DMS79 treated with DMSO at 0.1 percent for 48 hours (cell line): ENCODE results near the gene MRPL49.
A peak's percentile ranks its signal among the peaks of the same experiment; 100 is the strongest.
"Not testable (repeated sequence)": the region's sequence is repeated elsewhere in the genome, so short reads cannot be mapped to it uniquely, and the experiment has no call there.

ENCODE experiments used
- DNase-seq: peaks from one replicate; lab custom pipeline; 2025; lab: John Stamatoyannopoulos, UW

MRPL49 gene

DNA sequence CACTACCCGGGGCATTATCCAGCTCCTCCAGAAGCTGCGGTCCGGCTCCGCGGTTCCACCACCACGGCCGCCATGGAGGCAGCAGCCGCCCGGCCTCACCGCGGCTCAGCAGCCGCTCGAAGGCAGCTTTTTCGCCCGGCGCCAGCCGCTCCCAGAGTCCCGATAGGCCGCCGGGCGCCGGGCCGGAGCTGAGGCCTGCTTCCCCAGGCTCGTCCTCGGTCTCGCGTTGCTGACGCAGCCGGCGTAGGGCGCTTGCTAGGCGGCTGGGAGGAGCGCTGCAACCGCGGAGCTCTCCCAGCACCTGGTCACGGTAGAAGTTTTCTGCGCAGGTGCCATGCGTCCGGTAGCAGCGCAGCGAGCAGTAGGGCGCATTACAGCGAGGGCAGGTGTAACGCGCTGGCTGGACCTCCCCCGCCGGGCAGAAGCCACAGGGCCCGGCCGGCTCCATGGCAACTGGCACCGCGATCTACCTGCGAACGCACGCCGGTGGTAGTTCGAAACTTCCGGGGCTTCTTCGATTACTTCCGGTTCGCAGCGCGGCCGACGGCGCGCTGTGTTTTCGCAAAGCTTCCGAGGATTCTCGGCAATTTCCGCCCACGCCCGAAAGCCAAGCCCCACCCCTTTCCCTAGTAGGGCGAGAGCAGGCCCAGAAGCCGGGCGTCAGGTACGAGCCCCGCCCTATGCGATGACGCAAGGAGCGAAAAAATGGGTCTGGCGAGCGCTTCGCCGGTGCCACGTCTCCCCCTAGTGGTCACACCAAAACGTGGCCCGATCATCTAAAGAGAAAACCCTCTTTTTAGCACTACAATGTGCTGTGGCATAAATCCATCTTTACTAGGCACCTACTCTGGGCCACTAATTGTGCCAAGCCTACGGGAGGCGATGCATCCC, 4.7 kb upstream of the MRPL49 start, which contains the start of gene ZNHIT2:
Gene ZNHIT2, minus strand, starts transcription at position 496 of the 891 bp plus-strand sequence. Its CDS starts 48 bp downstream, at position 448.
- peak; percentile 96 for DNase-seq

- no peak for DNase-seq
Measured at GRCh38 chr11:65118097-65118837, 3.9 kb upstream of the MRPL49 start.

DNA sequence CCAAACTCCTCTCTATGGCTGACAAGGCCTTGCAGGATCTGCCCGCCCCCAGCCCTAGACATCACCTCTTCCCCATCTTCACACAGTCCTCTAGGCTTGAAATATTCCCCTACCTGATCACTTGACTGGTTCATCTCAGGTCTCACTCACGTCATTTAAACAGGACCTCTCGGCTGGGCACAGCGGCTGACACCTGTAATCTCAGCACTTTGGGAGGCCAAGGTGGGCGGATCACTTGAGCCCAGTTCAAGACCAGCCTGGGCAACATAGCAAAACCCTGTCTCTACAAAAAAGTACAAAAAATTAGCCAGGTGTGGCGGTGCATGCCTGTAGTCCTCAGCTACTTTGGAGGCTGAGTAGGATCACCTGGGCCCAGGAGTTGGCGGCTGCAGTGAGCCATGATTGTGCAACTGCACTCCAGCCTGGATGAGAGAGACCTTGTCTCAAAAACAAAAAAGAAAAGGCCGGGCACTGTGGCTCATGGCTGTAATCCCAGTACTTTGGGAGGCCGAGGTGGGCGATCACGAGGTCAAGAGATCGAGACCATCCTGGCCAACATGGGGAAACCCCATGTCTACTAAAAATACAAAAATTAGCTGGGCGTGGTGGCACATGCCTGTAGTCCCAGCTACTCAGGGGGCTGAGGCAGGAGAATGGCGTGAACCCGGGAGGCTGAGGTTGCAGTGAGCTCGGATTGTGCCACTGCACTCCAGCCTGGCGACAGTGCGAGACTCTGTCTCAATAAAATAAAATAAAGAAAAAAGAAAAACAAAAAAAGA, 3.0 kb upstream of the MRPL49 start:
- not testable (repeated sequence) for DNase-seq

- DNase-seq = no peak
Measured at GRCh38 chr11:65119670-65119995, 2.5 kb upstream of the MRPL49 start.

GRCh38 chr11:65120831-65121230, 1.3 kb upstream of the MRPL49 start:
- no peak for DNase-seq

DNA sequence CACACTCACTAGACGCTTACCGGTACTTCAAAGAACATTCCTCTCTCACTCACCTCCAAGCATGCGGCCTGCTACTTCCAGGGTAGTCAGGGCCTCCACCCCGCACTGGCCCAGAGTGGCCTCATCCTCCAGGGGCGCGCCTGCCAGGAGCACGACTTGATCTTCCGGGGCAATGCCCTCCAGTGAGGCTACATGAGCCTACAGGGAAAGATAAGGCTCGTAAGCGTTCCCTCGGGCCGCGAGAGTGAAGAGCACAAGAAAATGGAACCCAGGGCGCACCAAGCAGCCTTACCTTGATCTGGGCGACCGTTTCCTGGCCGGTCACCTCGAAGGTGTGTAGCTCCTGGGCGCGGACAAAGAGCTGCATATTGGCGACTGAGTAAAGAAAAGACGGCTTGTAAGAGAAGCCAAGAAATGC, 665 bp upstream of the MRPL49 start:
- no peak for DNase-seq

DNA sequence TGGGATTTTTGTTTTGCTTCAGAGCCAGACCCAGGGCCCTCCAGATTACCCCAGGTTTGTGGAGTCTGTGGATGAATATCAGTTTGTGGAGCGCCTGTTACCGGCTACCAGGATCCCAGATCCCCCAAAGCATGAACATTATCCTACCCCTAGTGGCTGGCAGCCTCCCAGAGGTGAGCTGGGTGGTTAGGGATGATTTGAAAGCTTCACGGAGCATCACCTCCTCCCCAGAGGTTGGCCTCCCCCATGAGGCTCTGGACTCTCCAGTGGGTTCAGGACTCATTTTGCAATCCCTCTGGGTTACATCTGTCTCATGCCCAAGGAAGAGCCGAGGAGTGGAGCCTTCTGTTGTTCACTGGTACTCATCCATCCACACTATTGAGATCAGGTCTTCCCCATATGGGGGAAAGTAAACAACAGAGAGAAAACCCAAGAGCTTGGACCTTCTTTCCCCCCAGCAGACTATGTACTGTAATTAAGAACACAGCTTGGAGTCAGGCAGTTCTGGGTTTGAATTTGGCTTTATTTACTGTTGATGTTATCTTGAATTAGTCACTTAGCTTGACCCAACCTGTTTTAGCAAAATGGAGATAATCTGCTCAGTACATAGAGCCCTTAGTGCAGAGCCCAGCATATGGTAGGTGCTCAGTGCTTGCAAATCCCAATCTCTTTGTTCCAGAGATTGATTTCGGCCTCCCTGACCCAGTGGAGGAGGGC, 2.5 kb downstream of the MRPL49 start:
- DNase-seq = no peak

DNA sequence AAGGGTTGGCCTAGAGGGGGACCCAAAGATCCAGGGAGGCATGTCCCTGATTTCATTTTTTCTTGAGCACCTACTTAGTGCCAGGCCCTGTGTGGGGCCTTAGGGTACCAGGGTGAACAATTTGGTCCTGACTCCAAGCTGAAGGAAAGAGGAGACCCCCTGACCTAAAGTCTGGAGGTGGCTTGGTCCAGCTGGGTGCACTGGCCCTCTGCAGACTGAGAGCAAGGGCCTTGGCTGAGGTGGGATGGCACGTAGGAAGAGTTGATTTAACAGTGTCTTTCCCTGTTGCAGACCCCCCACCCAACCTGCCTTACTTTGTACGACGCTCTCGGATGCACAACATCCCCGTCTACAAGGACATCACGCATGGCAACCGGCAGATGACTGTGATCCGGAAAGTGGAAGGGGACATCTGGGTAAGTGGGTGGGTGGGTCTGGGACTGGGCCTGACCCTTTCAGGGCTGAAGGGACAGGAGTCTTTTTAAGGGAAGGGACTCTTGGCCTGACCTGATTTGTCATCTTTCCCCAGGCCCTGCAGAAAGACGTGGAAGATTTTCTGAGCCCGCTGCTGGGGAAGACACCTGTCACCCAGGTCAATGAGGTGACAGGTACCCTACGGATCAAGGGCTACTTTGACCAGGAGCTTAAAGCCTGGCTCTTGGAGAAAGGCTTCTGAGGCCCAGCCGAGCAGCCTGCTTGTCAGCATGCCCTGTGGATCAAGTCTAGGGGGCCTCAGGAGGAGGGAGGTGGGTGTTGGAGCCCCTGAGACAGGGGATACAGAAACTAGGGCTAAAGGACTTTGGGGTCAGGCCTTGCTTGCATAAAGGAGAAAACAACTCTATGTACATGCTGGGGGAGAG, 3.3 kb downstream of the MRPL49 start:
- no peak for DNase-seq

DNA sequence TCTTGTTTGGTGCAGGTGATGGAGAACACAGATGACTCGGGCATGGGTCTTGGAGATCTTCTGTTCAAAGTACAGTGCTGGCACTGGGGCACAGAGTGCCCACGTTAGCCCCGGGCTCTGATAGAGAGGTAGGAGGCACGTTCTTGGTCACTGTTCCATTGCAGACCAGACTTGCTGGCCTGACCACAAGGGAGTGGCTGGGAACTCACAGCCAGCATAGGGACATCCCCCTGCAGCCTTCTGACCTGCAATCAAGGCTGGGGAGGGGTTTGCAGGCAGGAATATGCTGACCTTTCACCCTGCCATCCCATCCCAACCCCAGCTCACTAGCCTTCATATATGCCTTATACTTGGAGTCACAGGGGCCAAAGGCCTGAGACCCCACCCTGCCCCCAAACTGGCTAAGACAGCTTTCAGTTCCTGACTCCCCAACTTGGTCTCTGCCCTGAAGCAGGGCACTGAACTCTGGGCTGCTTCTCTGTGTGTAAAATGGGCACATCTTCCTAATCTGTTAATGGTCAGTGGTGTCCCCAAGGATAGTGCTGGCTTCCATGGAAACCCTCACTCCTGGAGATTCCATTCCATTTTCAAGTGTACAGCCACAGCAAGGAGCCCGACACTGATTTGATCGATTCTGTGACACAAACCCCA, 4.6 kb downstream of the MRPL49 start:
- no peak for DNase-seq

DNA sequence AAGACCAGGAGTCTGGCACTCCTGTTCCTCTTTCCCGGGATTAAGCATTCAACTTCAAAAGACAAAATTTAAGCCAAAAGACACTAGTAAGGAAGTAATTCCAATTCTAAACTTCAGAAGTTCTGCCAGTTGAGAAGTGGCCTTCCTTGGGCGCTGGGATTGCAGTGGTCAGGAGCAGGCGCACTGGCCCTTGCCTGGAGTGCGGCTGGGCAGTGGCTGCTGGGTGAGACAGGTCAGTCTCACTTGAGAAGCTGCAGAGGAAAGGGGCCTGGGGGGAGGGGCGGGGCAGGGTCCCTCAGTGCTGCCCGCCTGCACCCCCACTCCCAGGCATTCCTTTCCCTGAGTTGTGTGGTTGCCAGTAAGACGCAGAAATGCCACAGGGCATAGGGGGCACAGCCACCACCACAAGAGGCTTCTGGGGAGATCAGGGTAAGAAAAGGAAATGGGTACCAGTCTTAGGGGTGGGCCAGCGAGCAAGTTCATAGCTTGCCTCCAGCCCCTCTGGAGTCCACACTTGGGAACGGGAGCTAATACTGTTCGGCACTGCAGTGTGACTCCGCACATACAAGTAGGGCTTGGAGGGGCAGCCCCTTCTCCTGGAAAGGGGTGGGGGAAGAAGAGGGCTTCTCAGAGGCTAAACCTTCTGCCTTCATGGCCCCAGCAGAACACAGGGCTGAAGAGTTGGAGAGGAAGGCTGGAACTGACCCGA, 5.5 kb downstream of the MRPL49 start:
- DNase-seq = no peak

- DNase-seq = no peak
Measured at GRCh38 chr11:65128182-65129145, 6.3 kb downstream of the MRPL49 start.

DNA sequence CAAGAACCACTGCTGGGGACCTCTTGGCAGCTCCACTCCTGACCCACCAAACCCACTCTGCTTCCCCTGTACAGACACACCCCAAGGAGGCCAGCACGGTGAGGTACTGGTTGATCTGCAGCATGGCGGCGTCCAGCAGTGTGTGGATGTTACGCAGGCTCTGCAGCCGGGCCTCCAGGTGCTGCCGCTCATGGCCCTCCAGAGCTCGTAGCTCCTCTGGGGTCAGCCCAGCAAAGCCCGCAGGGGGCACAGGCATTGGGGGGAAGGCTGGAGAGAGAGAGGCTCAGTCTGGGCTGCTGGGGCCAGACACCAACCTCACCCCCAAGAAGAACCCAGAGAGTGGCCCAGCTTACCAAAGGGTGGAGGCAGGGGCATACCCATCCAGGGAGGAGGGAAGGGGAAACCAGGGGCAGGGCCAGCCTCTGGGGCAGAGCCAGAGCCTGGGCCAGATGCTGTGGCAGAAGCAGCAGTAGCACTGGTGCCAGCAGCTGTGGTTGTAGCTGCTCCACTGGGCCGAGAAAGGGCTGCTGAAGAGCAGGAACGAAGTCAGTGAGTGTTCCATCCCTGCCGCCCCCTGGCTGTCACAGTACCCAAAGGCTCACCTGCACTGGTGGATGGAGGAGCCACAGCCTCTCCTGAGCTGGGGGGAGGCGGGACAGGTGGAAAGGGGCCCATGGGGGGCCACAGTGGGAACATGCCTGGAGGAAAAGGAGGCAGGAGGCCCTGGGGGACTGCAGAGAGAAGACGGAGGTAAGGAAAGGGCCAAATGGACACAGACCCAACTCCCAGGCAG, 7.7 kb downstream of the MRPL49 start:
- DNase-seq = no peak

DNA sequence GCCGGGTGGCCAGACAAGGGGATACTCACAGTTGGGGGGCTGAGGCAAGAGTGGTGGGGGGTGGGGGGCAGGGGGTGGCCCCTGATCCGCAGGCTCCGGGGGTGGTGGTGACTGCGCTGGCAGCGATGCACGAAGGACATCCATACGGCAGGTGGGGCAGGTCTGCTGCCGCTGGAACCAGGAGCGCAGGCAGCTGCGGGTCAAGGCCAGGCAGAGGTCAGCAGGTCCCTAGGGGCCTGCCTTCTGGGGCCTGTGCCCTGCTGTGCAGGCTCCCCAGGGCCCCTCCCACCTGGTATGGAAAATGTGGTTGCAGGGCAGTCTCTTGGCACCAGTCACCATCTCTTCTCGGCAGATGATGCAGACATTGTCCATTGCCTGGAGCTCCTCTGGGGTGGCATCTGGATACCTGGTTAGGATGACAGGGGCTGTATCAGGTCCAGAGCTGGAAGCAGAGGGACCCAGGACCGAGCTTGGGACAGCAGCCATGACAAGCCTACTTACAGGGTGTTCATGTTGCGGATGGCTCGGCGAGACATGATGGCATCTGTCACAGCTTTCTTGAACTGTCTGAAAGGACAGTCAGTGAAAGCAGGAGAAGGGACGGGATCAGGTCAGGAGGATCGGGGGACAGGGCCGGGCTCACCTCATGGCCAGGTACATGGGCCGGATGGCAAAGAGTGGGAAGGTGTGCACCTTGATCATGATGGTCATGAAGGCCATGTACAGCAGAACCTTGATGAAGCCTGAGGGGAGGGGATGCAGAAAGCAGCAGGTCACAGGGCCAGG, 8.7 kb downstream of the MRPL49 start:
- no peak for DNase-seq

- no peak for DNase-seq
Measured at GRCh38 chr11:65131417-65131776, 9.3 kb downstream of the MRPL49 start.

DNA sequence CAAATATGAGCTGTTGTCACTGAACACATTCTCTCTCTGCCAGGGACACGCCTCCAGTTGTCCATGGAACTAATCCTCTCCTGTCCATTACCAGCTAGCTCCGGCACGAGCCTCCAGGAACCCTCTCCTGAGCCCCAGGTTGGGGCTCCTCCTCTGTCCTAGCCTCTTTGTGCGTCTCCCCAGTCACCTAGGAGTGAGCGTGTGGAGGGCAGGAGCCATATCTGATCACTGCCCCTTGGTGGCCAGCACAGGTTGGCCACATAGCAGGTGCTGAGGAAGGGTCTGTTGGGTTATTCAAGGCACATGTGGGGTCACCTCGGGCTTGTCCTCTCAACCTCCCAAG, 9.7 kb downstream of the MRPL49 start:
- DNase-seq = no peak

DNA sequence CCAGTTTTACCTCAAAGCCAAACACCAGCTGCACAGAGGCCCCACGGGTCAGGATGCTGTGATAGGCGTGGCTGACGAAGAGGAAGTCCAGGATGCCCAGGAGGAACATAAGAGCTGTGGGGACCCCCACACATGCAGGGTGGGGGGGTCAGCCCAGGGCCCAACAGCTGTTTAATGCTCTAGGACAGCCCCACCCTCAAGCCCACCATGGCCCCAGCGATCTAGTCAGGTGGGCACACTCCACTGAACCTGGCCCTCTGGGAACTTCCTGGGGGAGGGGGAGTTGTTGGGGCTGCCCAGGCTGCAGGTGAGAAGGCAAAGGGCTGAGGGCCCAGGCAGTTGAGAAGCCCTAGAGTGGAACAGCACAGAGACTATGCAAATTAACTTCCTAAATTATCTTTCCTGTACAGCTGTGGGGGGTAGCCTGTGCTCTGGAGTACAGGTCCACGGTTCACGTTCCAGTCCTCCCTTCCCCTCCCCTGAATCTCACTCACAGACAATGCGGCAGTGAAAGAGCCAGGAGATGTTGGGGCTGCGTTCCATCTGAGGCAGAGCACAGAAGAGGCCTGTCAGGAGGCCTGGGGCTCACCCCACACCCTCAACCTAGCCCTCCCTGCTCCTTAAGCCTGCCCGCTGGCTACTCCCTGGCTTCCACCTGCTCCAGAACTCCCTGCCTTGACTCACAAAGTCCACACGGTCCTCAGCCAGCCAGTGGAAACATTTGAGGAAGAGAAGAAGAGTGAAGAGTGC, 10.3 kb downstream of the MRPL49 start:
- no peak for DNase-seq
